MCF 10A (cell line): Measurements from ENCODE around the gene FBLN2. TPM values are rescaled to one million over a fixed set of nuclear protein-coding genes. Genes with fewer than 3 reads are reported as not detected.

Experiments used
- BruUV-seq: library from RNA; stranded (reverse); fragments of 400-500 nt; replicated peaks from 2 replicates; lab custom pipeline; 2021; lab: Mats Ljungman, UMichigan
- CTCF ChIA-PET: fragments of 300-600 bp; sonication (Branson Sonifier 250); formaldehyde crosslinking; extraction: SDS; loops from one replicate; lab custom pipeline; 2021; ENCODE audit warnings: antibody characterized with exemption, inconsistent platforms; lab: Yijun Ruan, JAX
- POLR2A ChIA-PET: fragments of 300-600, 350-650 bp; sonication (Branson Sonifier 250); formaldehyde crosslinking; extraction: SDS; loops from one replicate; lab custom pipeline; 2020; ENCODE audit warnings: antibody characterized with exemption, inconsistent platforms; lab: Yijun Ruan, JAX
- DNase-seq: peaks from one replicate; pipeline ENCODE4 v3.0.0-alpha.2; 2018; ENCODE audit not compliant: unreplicated experiment
- H3K27ac Mint-ChIP-seq: one replicate; pipeline ENCODE4 v1.8.0; 2022; ENCODE audit warnings: mild to moderate bottlenecking, low read depth, mixed read lengths; ENCODE audit not compliant: unreplicated experiment
- H3K27me3 Mint-ChIP-seq: one replicate; pipeline ENCODE4 v1.8.0; 2022; ENCODE audit warnings: mixed read lengths; ENCODE audit not compliant: insufficient read depth, unreplicated experiment
- H3K36me3 Mint-ChIP-seq: one replicate; pipeline ENCODE4 v1.8.0; 2022; ENCODE audit warnings: mild to moderate bottlenecking, moderate library complexity, mixed read lengths; ENCODE audit not compliant: insufficient read depth, unreplicated experiment
- H3K4me1 Mint-ChIP-seq: one replicate; pipeline ENCODE4 v1.8.0; 2022; ENCODE audit warnings: mixed read lengths; ENCODE audit not compliant: insufficient read depth, unreplicated experiment
- H3K4me3 Mint-ChIP-seq: one replicate; pipeline ENCODE4 v1.8.0; 2022; ENCODE audit warnings: mild to moderate bottlenecking, moderate library complexity, mixed read lengths; ENCODE audit not compliant: unreplicated experiment
- H3K9me3 Mint-ChIP-seq: one replicate; pipeline ENCODE4 v1.8.0; 2022; ENCODE audit warnings: mixed read lengths; ENCODE audit not compliant: unreplicated experiment
- intact Hi-C: fragments of 100-400 bp; cut with micrococcal nuclease; formaldehyde crosslinking; loops from 2 replicates; pipeline ENCODE4 v1.14.1; 2022
- total RNA-seq: library from RNA; stranded (reverse); gene quantifications from 2 replicates; pipeline ENCODE4 v1.2.3, GENCODE V29; 2022
- TF ChIP-seq, protein P1 (sequence below): fragments of 200-600 bp; IDR thresholded peaks from one replicate; pipeline ENCODE4 v1.8.0; 2022; ENCODE audit warnings: antibody characterized with exemption, mild to moderate bottlenecking; ENCODE audit not compliant: unreplicated experiment

The FBLN2 gene
- total RNA-seq, 1 experiment from 2014 or later: not detected

DNA sequence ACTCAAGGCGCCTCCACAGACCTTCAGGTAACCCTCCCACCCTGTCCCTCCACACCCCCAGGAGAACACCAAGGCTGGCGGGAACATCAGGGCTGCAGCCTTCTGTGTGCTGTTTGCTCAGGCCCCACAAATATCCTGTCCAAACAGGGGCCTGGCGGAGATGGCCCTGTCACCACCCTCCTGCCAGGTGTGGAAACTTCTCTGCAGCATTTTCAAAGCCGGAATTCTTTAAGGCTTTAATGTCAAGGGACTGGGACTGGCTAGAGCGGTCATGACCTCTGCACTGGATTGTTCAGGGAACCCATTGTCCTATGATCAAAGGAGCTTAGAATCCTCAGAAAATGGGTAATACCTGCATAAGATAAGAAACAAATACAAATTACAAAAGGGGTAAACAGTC lies 46.6 kb downstream of the FBLN2 start:
- no TSS peak for BruUV-seq
- no peak overlapping the region for H3K27ac Mint-ChIP-seq
- no peaks in the 10 kb centered on the region for H3K9me3 Mint-ChIP-seq
- no peak for DNase-seq
- peaks cover 20% of the 10 kb centered on the region for H3K4me1 Mint-ChIP-seq
- no peak overlapping the region for H3K4me3 Mint-ChIP-seq
- ChIA-PET POLR2A (no interaction called here), CTCF (interaction anchor here (0.6 kb wide), 1 partner anchor 95 kb away, joined by 3 read pairs; no protein-coding TSS in a partner anchor)
- TF ChIP-seq, protein P1, sequence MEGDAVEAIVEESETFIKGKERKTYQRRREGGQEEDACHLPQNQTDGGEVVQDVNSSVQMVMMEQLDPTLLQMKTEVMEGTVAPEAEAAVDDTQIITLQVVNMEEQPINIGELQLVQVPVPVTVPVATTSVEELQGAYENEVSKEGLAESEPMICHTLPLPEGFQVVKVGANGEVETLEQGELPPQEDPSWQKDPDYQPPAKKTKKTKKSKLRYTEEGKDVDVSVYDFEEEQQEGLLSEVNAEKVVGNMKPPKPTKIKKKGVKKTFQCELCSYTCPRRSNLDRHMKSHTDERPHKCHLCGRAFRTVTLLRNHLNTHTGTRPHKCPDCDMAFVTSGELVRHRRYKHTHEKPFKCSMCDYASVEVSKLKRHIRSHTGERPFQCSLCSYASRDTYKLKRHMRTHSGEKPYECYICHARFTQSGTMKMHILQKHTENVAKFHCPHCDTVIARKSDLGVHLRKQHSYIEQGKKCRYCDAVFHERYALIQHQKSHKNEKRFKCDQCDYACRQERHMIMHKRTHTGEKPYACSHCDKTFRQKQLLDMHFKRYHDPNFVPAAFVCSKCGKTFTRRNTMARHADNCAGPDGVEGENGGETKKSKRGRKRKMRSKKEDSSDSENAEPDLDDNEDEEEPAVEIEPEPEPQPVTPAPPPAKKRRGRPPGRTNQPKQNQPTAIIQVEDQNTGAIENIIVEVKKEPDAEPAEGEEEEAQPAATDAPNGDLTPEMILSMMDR: no peak
- H3K36me3 Mint-ChIP-seq: no peaks in the 10 kb centered on the region
- intact Hi-C loops: no loop called here
- no peaks in the 10 kb centered on the region for H3K27me3 Mint-ChIP-seq

DNA sequence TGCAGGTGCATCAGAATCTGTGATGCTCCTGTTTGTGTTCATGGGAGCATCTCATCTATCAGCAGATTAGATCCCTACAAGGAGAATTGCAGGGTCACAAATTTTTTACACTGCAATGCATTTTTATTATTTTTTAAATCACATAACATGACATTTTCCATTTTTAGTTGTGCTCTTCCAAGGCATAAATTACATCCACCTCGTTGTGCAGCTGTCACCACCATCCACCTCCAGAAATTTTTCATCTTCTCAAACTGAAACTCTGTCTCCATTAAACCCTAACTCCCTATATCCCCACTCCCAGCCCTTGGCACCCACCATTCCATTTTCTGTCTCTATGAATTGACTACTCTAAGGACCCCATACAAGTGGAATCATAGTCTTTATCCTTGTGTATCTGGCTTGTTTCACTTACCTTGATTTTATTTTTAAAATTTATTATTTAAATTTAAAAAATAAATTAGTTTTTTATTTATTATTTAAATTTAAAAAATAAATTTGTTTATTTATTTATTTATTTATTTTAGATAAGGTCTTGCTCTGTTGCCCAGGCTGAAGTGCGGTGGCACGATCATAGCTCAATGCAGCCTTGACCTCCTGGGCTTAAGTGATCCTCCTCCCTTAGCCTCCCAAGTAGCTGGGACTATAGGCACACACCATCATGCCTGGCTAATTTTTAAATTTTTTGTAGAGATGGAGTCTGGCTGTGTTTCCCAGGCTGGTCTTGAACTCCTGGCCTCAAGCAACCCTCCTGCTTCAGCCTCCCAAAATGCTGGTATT lies 47.7 kb downstream of the FBLN2 start:
- H3K36me3 Mint-ChIP-seq: no peaks in the 10 kb centered on the region
- no peaks in the 10 kb centered on the region for H3K27me3 Mint-ChIP-seq
- TF ChIP-seq, protein P1: no peak
- no peak overlapping the region for H3K4me3 Mint-ChIP-seq
- no peaks in the 10 kb centered on the region for H3K9me3 Mint-ChIP-seq
- H3K27ac Mint-ChIP-seq: no peak overlapping the region
- no TSS peak for BruUV-seq
- CTCF ChIA-PET: no interaction called here
- no peak for DNase-seq
- intact Hi-C loops: no loop called here
- peaks cover 29% of the 10 kb centered on the region for H3K4me1 Mint-ChIP-seq
- POLR2A ChIA-PET: no interaction called here

DNA sequence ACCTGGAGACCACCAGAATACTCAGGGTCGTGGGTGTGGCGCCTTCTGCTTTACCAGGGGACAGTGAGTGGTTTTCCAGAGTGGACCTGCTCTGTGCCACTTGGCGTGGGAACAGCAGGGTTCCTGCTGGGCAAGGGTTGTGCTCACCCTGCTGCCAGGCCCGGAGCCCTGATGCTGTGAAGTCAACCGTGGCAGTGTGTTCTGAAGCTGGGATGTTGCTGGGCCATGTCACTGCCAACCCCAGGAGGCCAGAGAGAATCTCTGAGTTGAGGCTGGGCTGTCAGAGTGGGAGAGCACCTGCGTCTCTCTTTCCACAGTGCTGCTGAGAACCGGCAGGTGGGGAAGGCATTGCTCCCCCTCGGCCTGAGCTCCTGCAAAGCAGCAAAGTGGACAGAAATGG lies 48.7 kb downstream of the FBLN2 start:
- TF ChIP-seq, protein P1: no peak
- BruUV-seq: no TSS peak
- Mint-ChIP-seq H3K9me3 (no peaks in the 10 kb centered on the region), H3K27me3 (no peaks in the 10 kb centered on the region), H3K36me3 (no peaks in the 10 kb centered on the region), H3K4me1 (peaks cover 36% of the 10 kb centered on the region), H3K4me3 (no peak overlapping the region), H3K27ac (no peak overlapping the region)
- ChIA-PET POLR2A (interaction anchor here (0.6 kb wide), 1 partner anchor 682 kb away, joined by 3 read pairs; no protein-coding TSS in a partner anchor), CTCF (interaction anchor here (0.6 kb wide), 1 partner anchor 50 kb away, joined by 4 read pairs; no protein-coding TSS in a partner anchor)
- intact Hi-C loops: no loop called here
- no peak for DNase-seq

DNA sequence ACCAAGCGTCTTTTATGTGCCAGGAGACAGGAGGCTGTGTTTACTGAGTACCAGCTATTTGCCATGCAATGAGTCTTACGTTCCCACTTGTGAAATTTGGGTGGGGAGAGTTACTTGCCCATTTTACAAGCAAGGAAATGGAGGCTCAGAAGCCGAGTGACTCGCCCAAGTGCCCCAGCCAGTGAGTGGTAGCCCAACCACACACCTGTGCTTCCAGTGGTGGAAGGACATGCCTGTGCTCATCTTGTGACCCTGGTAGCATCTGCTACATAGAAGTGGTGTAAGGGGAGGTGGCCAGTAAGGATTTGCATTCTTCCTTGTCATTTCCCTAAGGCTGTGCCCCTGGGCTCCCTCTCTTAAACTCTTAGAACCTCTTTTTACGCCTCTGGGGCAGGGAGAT lies 49.3 kb downstream of the FBLN2 start:
- Mint-ChIP-seq H3K4me3 (no peak overlapping the region), H3K4me1 (peaks cover 36% of the 10 kb centered on the region), H3K9me3 (no peaks in the 10 kb centered on the region), H3K27ac (no peak overlapping the region), H3K27me3 (no peaks in the 10 kb centered on the region), H3K36me3 (no peaks in the 10 kb centered on the region)
- CTCF ChIA-PET: interaction anchor here (0.6 to 1.1 kb wide), 2 partner anchors 54 to 128 kb away, joined by 3 to 4 read pairs; no protein-coding TSS in a partner anchor
- BruUV-seq: no TSS peak
- no peak for DNase-seq
- intact Hi-C loops: no loop called here
- TF ChIP-seq, protein P1: no peak
- POLR2A ChIA-PET: interaction anchor here (0.6 kb wide), 1 partner anchor 39 kb away, joined by 3 read pairs; no protein-coding TSS in a partner anchor
